SU-DHL-6 (cell line): Measurements from ENCODE around the gene GNG7.

ENCODE experiments used
- CTCF ChIP-seq: fragments of 200-600 bp; sonication (generic); IDR thresholded peaks from one replicate; pipeline ENCODE4 v1.5.1; 2017; ENCODE audit warnings: antibody characterized with exemption, mild to moderate bottlenecking, low read length, moderate library complexity; ENCODE audit not compliant: insufficient read depth, poor library complexity, severe bottlenecking
- EZH2phosphoT487 ChIP-seq: fragments of 200-600 bp; sonication (generic), shearing (Covaris generic); conservative IDR thresholded peaks from 2 replicates; pipeline ENCODE4 v1.6.1; 2018; ENCODE audit warnings: mild to moderate bottlenecking, antibody characterized with exemption, low read length, moderate library complexity, mixed read lengths

GRCh38 chr19:2567996-2568395 lies 134.5 kb downstream of the GNG7 start:
- TF ChIP-seq CTCF (no peak), EZH2phosphoT487 (no peak)
